CD4-positive, alpha-beta T cell treated with Interleukin-15 for 4 hours (primary cell): ENCODE data around the gene PRMT3.
A peak's percentile ranks its signal among the peaks of the same experiment; 100 is the strongest.
"Not testable (repeated sequence)": the region's sequence is repeated elsewhere in the genome, so short reads cannot be mapped to it uniquely, and the experiment has no call there.

Experiments used
- DNase-seq: peaks from one replicate; pipeline ENCODE4 v3.0.0-alpha.2; 2020; ENCODE audit warnings: low spot score

The PRMT3 gene

DNA sequence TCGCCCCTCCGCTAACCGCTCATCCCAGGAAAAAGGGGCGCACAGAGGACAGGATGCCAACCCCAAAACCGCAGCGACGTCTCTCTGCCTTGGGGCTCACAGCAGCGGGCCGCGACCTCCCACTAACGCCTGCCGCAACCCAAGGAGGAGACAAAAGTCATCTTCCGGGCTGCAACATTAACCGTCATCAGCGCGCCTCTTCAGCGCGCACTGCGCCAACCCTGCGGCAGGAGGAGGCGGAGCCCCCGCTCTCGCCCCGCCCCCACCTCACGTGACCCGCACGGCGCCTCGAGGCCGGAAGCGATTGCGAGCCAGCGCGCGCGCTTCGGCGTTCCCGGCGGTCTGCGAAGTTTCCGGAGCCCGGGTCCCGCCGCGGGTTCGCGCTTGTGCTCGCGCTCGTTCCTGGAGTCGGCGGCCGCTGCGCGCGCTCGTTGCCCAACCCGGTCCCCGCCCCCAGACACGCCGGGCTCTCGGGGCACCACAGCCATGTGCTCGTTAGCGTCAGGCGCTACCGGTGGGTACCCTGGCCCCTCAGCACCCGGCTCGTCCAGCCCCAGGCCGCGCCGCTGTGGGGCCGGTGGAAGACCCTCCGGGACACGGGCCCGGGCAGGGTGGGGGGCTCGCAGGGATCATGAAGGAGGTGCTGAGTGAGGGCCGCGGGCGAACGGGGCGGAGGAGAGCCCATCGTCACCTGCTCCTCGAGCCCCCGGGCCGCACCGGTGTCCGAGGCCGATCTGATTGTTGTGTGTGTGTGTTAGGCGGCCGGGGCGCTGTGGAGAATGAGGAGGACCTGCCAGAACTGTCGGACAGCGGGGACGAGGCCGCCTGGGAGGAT lies at the start of gene PRMT3:
TSS of gene PRMT3 (plus strand) at position 456 of the 835 bp plus-strand sequence. CDS start at position 487, 31 bp downstream.
- DNase-seq: peak; percentile 96

DNA sequence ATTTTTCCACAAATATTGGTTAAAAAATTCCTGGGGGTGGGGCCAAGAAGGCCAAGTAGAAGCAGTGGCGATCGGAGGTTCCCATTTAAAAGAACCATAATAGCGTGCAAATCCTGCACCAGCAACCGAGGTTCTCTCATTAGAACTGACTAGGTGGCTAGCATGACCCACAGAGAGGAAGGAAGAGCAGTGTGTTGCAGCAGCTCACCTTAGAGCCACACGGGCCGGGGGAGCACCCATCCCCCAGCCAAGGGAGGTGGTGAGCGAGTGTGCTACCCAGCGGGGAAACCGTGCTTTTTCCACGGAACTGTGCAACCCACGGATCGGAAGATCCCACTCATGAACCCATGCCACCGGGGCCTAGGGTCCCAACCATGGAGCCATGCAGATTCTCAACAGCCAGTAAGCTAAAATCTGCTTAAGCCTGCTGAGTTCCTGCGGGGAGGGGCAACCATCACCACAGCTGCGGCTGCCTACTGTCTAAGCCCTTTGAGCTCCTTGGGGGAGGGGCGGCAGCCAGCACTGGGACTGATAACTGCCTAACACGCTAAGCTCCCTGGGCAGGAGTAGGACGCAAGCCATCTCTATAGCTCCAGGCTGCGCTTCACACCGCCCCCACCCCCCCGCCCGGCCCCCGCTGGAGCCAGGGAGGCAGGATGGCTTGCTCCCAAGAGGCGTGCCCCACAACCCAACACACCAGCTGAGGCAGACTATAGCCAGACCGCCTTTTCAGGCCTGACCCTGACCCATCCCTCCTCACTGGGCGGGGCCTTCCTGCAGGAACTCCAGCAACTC lies 45.0 kb upstream of the PRMT3 start:
- no peak for DNase-seq

GRCh38 chr11:20351136-20351535 lies 36.4 kb upstream of the PRMT3 start:
- DNase-seq: no peak

GRCh38 chr11:20351751-20352262 lies 35.7 kb upstream of the PRMT3 start:
- DNase-seq: no peak

DNA sequence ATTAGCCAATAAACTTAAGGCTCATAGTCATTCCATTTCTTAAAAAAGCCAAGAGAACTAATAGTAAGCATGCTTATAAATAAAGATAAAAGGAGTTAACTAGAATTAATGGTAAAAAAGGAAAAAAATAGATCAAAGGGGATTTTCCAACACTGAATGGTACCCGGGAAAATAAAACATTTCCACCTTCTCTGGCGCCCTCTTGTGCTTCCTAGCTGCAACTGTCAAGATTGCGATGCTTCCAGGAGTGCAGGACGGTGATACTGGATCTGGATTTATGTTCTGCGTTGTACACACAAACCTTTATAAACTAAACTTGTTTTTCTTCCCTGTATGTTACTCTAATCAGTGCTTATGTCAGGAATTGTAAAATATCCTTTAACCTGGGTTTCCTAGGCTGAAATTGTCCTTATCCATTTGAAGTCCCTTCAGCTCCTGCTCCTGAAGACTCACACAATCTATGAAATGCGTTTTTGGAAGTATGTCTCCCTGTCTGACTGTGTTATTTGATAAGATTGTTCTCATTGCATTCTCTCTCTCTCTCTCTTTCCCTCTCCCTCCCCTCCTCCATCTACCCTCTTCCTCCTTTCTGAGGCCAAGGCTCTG lies 33.6 kb upstream of the PRMT3 start:
- peak; percentile 31 for DNase-seq

- DNase-seq: peak; percentile 48
These were observed 32.0 kb upstream of the PRMT3 start for GRCh38 chr11:20355221-20356219.

GRCh38 chr11:20357150-20357549 lies 30.4 kb upstream of the PRMT3 start:
- DNase-seq: no peak

DNA sequence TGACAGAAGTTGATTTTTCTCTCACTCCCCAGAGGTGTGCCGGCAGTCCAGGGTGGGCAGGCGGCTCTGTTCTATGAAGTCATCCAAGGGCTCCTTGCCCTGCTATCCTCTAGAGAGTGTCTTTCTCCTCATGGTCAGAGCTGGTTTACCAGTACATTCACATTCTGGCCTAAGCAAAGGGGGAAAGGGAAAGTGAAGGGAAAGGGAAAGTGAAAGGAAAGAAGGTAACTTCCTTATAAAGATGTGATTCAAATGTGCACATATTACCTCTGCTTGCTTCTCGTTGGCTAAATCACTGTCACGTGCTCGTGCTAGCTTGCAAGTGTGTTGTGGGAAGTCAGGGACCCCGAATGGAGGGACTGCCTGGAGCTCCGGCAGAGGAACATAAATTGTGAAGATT lies 26.9 kb upstream of the PRMT3 start:
- peak; percentile 62 for DNase-seq

DNA sequence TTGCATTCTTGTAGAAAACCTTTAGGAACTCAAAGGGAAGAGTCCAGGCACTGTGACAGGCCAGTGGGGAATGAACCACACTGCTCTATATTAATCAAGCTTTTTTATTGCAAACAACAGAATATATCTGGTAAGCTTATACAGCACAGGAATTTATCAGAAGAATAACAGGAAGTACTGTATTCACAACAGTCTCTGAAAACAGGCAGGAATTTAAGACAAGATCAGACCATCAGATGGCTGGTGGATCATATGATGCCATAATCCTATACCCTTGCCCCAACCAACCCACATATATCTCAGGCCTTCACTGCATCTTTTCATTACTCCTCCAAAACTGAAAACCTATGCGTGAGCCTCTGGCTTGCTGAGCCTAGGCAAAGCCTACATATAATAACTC lies 25.0 kb upstream of the PRMT3 start:
- no peak for DNase-seq

- DNase-seq: no peak
These were observed 24.4 kb upstream of the PRMT3 start for GRCh38 chr11:20363149-20363499.

- peak; percentile 73 for DNase-seq
These were observed 23.8 kb upstream of the PRMT3 start, which contains the start of gene HTATIP2 for GRCh38 chr11:20363500-20364340. Gene HTATIP2, plus strand, starts transcription at chr11:20363714. Its CDS starts 524 bp downstream, at chr11:20364238.

DNA sequence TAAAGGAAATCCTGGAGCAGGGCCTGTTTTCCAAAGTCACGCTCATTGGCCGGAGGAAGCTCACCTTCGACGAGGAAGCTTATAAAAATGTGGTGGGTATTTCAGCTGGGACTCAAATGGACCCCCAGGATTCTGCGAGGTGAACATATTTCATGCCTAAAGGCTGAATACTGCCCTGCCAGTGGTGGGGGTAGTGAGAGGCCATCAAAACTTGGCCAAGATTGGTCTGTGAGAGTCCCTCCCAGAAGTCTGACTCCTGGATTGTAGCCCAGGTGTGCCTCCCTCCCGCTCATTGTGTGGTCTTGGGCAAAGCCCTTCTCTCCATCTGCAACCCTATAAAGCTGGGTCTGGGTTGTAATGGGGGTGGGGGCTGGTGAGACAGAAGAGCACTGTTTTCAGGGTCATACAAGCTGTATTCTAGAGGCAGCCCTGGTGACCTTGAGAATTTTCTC lies 23.1 kb upstream of the PRMT3 start:
- no peak for DNase-seq

- DNase-seq: not testable (repeated sequence)
These were observed 22.1 kb upstream of the PRMT3 start for GRCh38 chr11:20365465-20365864.

GRCh38 chr11:20367313-20367948 lies 20.1 kb upstream of the PRMT3 start:
- DNase-seq: peak; percentile 67

DNA sequence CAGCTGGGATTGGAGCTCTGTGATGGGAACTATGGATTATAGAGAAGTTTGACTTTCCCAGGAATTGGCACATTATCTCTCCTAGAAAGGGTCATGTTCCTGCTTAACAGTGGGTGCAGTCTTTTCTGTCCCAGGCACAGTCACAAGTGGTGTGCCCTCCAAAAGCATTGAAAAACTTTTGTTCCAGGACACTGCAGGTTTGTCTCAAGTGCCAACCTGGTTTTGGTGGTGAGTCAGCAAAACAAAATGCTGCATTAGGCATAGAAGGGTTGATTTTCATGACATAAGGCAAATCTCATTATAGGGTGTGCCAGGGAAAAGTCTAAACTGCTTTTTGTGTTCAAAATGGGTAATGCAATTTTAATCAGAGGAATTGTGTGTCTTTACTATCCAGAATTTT lies 19.1 kb upstream of the PRMT3 start:
- no peak for DNase-seq

GRCh38 chr11:20369826-20370225 lies 17.7 kb upstream of the PRMT3 start:
- no peak for DNase-seq

DNA sequence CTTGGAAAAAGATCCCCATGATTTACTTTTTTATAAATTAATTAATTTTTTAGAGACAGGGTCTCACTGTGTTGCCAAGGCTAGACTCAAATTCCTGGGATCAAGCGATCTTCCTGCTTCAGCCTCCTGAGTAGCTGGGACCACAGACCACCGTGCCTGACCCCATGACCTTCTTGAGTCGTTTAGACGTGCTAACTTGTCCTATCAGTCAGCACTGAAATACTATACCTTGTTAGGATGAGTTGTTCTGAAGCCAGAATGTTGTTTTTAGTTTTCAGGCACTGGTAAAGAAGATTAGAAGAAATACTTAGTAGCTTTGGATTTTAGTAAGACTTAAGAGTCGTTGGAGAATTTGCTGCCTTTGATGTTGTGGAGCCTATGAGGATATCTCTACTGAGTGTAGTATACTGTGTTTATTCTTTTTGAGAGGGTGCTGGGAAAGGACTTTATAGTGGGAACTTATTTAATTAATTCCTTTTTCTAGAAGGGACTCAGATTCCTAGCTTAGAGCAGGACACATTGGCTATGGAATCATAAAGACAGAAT lies 15.4 kb upstream of the PRMT3 start:
- DNase-seq: no peak

- DNase-seq: no peak
These were observed 14.4 kb upstream of the PRMT3 start for GRCh38 chr11:20373147-20373546.

GRCh38 chr11:20373568-20374209 lies 13.8 kb upstream of the PRMT3 start:
- DNase-seq: no peak
